HL-60 (cell line): ENCODE results near the gene FAHD2A.

Experiments used
- DNase-seq, 2 experiments: peaks; one replicate each; pipeline ENCODE4 v3.0.0-alpha.2; 2010 to 2020; ENCODE audit warnings: low read depth in 1 of 2, low spot score in 1 of 2
- H3K27ac ChIP-seq: fragments of 250-450 bp; sonication (Bioruptor Pico); replicated peaks from 2 replicates; pipeline ENCODE4 v1.5.1; 2020; ENCODE audit warnings: mild to moderate bottlenecking, moderate library complexity
- H3K27me3 ChIP-seq: fragments of 250-450 bp; sonication (Bioruptor Pico); 2 replicates; pipeline ENCODE4 v1.5.1; 2021; ENCODE audit warnings: mild to moderate bottlenecking, moderate library complexity; ENCODE audit not compliant: insufficient read depth, poor library complexity, severe bottlenecking
- H3K4me3 ChIP-seq: replicated peaks from 2 replicates; pipeline ENCODE4 v1.5.1; 2011; ENCODE audit warnings: mild to moderate bottlenecking, control low read depth, low read length; ENCODE audit not compliant: insufficient read depth
- GABPA ChIP-seq: IDR thresholded peaks from 2 replicates; pipeline ENCODE4 v1.6.1; 2012; ENCODE audit warnings: low read depth
- POLR2AphosphoS5 ChIP-seq: IDR thresholded peaks from 2 replicates; pipeline ENCODE4 v1.6.1; 2012; ENCODE audit warnings: low read depth
- SPI1 ChIP-seq: IDR thresholded peaks from 2 replicates; pipeline ENCODE4 v1.6.1; 2012; ENCODE audit warnings: low read depth, mild to moderate bottlenecking, borderline replicate concordance
- TF ChIP-seq, protein P1 (sequence below): IDR thresholded peaks from 2 replicates; pipeline ENCODE4 v1.6.1; 2012; ENCODE audit warnings: low read depth; ENCODE audit not compliant: insufficient replicate concordance
- TF ChIP-seq, protein P2 (sequence below): IDR thresholded peaks from one replicate; pipeline ENCODE4 v1.5.1; 2011; ENCODE audit warnings: low read length, control low read depth, inconsistent platforms; ENCODE audit not compliant: insufficient read depth

The FAHD2A gene

DNA sequence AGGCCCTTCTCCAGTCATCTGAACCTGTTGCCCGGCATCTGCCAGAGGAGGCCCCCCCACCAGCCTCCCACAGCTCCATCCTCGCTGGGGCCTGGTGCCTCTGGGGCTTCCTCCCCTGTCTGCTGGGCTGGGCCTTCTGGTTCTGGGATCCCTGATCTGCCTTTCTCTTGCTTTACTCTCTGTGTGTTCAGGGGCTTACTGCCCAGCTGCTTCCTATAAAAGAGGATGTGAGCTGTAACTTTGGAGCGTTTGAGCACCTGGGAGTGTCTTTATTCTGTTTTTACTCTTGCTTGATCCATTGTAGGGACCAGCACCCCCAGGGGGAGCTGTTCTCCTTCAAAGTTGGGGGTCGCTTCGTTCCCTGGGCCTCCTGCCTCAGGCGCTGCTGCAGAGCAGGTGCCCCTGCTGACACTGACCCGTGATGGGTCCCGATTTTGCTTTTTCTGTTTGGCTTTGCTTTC lies 23.1 kb upstream of the FAHD2A start:
- Histone ChIP-seq H3K27me3 (no peaks in the 10 kb centered on the region), H3K4me3 (no peak overlapping the region), H3K27ac (no peak overlapping the region)
- TF ChIP-seq POLR2AphosphoS5: no peak
- TF ChIP-seq SPI1: no peak
- TF ChIP-seq, protein P1, sequence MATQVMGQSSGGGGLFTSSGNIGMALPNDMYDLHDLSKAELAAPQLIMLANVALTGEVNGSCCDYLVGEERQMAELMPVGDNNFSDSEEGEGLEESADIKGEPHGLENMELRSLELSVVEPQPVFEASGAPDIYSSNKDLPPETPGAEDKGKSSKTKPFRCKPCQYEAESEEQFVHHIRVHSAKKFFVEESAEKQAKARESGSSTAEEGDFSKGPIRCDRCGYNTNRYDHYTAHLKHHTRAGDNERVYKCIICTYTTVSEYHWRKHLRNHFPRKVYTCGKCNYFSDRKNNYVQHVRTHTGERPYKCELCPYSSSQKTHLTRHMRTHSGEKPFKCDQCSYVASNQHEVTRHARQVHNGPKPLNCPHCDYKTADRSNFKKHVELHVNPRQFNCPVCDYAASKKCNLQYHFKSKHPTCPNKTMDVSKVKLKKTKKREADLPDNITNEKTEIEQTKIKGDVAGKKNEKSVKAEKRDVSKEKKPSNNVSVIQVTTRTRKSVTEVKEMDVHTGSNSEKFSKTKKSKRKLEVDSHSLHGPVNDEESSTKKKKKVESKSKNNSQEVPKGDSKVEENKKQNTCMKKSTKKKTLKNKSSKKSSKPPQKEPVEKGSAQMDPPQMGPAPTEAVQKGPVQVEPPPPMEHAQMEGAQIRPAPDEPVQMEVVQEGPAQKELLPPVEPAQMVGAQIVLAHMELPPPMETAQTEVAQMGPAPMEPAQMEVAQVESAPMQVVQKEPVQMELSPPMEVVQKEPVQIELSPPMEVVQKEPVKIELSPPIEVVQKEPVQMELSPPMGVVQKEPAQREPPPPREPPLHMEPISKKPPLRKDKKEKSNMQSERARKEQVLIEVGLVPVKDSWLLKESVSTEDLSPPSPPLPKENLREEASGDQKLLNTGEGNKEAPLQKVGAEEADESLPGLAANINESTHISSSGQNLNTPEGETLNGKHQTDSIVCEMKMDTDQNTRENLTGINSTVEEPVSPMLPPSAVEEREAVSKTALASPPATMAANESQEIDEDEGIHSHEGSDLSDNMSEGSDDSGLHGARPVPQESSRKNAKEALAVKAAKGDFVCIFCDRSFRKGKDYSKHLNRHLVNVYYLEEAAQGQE: no peak
- TF ChIP-seq, protein P2, sequence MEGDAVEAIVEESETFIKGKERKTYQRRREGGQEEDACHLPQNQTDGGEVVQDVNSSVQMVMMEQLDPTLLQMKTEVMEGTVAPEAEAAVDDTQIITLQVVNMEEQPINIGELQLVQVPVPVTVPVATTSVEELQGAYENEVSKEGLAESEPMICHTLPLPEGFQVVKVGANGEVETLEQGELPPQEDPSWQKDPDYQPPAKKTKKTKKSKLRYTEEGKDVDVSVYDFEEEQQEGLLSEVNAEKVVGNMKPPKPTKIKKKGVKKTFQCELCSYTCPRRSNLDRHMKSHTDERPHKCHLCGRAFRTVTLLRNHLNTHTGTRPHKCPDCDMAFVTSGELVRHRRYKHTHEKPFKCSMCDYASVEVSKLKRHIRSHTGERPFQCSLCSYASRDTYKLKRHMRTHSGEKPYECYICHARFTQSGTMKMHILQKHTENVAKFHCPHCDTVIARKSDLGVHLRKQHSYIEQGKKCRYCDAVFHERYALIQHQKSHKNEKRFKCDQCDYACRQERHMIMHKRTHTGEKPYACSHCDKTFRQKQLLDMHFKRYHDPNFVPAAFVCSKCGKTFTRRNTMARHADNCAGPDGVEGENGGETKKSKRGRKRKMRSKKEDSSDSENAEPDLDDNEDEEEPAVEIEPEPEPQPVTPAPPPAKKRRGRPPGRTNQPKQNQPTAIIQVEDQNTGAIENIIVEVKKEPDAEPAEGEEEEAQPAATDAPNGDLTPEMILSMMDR: no peak
- TF ChIP-seq GABPA: no peak
- DNase-seq: no peak

DNA sequence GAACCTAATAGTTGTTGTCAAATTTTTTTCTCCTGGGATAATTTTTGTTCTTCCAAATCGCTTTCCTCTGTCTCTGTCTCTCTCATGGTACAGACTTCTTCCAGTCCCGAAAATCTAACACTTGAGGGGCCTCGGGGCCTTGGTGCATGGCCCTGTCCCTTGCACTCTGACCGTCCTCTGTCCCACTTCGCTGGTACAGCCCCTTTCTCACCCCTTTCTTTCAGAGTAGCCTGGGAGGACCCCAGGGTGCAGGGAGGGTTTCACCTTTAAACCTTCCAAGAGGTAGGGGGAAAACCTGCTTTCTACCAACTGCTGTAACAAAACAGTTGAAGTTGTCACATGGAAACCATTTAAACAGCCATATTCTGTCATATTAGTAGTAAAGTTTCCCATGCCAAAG lies 22.2 kb upstream of the FAHD2A start:
- DNase-seq: no peak
- TF ChIP-seq, protein P1: no peak
- TF ChIP-seq GABPA: no peak
- TF ChIP-seq POLR2AphosphoS5: no peak
- TF ChIP-seq, protein P2: no peak
- TF ChIP-seq SPI1: no peak
- Histone ChIP-seq H3K4me3 (no peak overlapping the region), H3K27me3 (no peaks in the 10 kb centered on the region), H3K27ac (no peak overlapping the region)

DNA sequence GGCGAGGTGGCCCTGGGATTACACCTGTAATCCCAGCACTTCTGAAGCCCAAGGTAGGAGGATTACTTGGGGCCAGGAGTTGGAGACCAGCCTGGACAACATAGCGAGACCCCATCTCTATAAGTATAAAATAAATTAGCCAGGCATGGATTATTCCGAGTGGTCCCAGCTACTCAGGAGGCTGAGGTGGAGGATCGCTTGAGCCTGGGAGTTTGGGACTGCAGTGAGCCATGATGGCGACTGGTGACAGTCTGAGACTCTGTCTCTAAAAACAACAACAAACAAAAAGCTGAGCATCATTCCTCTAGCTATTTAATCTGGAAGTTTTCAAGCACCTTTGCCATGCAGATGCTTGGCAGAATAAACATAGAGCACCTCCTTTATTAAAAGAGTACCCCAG lies 21.8 kb upstream of the FAHD2A start:
- TF ChIP-seq, protein P2: no peak
- TF ChIP-seq, protein P1: no peak
- TF ChIP-seq SPI1 (no peak), POLR2AphosphoS5 (no peak), GABPA (no peak)
- DNase-seq: no peak

More for the DNA sequence above, 21.8 kb upstream of the FAHD2A start:
- H3K27ac ChIP-seq: no peak overlapping the region
- no peak overlapping the region for H3K4me3 ChIP-seq
- H3K27me3 ChIP-seq: no peaks in the 10 kb centered on the region
